CD14-positive monocyte (primary cell): ENCODE measurements around the gene ERP27. TPM values are rescaled to one million over a fixed set of nuclear protein-coding genes. Genes with fewer than 3 reads are reported as not detected.

Source experiments
- DNase-seq, 3 donors: peaks; one replicate each; pipeline ENCODE4 v3.0.0-alpha.2; 2011 to 2022
- H2AFZ ChIP-seq: 2 replicates; pipeline ENCODE4 v1.6.0; 2012; ENCODE audit warnings: mild to moderate bottlenecking, low read depth, low read length, inconsistent platforms; ENCODE audit not compliant: insufficient read depth, poor library complexity, severe bottlenecking
- H3K27ac ChIP-seq, 2 donors: 1 replicate in 1 of 2; 2 replicates in 1 of 2; pipeline ENCODE4 v1.5.1; 2012 to 2013; ENCODE audit warnings: low read length in 2 of 2, control low read depth in 1 of 2, inconsistent platforms in 1 of 2, low read depth in 1 of 2, mild to moderate bottlenecking in 1 of 2
- H3K27me3 ChIP-seq, 2 donors: one replicate each; pipeline versions ENCODE4 v1.6.0 to v1.6.1; 2011 to 2013; ENCODE audit warnings: low read length in 2 of 2; ENCODE audit not compliant: control insufficient read depth in 2 of 2, insufficient read depth in 2 of 2
- H3K36me3 ChIP-seq, 2 donors: replicated peaks in 1 of 2; 1 replicate in 1 of 2; 2 replicates in 1 of 2; pipeline versions ENCODE4 v1.5.1 to v1.6.1; 2012 to 2013; ENCODE audit warnings: low read length in 2 of 2, control low read depth in 1 of 2, inconsistent platforms in 1 of 2, mild to moderate bottlenecking in 1 of 2; ENCODE audit not compliant: insufficient read depth in 2 of 2, control insufficient read depth in 1 of 2
- H3K4me1 ChIP-seq, 2 donors: 1 replicate in 1 of 2; 2 replicates in 1 of 2; pipeline versions ENCODE4 v1.5.1 to v1.6.1; 2012 to 2013; ENCODE audit warnings: low read length in 2 of 2, control low read depth in 1 of 2, inconsistent platforms in 1 of 2, mild to moderate bottlenecking in 1 of 2, moderate library complexity in 1 of 2; ENCODE audit not compliant: insufficient read depth in 2 of 2, control insufficient read depth in 1 of 2
- H3K4me2 ChIP-seq: replicated peaks from 2 replicates; pipeline ENCODE3; 2012; ENCODE audit warnings: low read length, moderate library complexity, mild to moderate bottlenecking; ENCODE audit not compliant: poor library complexity, severe bottlenecking; ENCODE audit errors: extremely low read depth
- H3K4me3 ChIP-seq, 3 experiments: fragments of 200-600 bp in 1 of 3; sonication (generic) in 1 of 3; replicated peaks in 1 of 3; 1 replicate in 2 of 3; 2 replicates in 1 of 3; pipeline ENCODE4 v1.5.1; 2011 to 2013; ENCODE audit warnings: low read length in 3 of 3, mild to moderate bottlenecking in 3 of 3, control low read depth in 2 of 3, low read depth in 2 of 3, inconsistent platforms in 1 of 3, moderate library complexity in 1 of 3
- H3K79me2 ChIP-seq: 2 replicates; pipeline ENCODE4 v1.6.0; 2012; ENCODE audit warnings: mild to moderate bottlenecking, control low read depth, inconsistent platforms, low read length, moderate library complexity; ENCODE audit not compliant: insufficient read depth
- H3K9ac ChIP-seq: 2 replicates; pipeline ENCODE4 v1.6.0; 2017; ENCODE audit warnings: low read length, mild to moderate bottlenecking; ENCODE audit not compliant: insufficient read depth, poor library complexity, severe bottlenecking
- H3K9me3 ChIP-seq, 2 donors: replicated peaks in 1 of 2; 1 replicate in 1 of 2; 2 replicates in 1 of 2; pipeline versions ENCODE4 v1.5.1 to v1.6.1; 2012 to 2013; ENCODE audit warnings: low read length in 2 of 2, control low read depth in 1 of 2; ENCODE audit not compliant: control insufficient read depth in 1 of 2, insufficient read depth in 1 of 2
- H4K20me1 ChIP-seq: 2 replicates; pipeline ENCODE4 v1.6.0; 2012; ENCODE audit warnings: mild to moderate bottlenecking, low read length, control low read depth, moderate library complexity; ENCODE audit not compliant: insufficient read depth
- H3K27ac Mint-ChIP-seq, 7 donors: one replicate each; pipeline ENCODE4 v1.8.0; 2020; ENCODE audit warnings: mild to moderate bottlenecking in 7 of 7, mixed read lengths in 7 of 7, moderate library complexity in 6 of 7, inconsistent platforms in 2 of 7
- H3K27me3 Mint-ChIP-seq, 3 donors: one replicate each; pipeline ENCODE4 v1.8.0; 2021 to 2022; ENCODE audit warnings: low read depth in 3 of 3, mild to moderate bottlenecking in 3 of 3, mixed read lengths in 3 of 3, moderate library complexity in 3 of 3, inconsistent platforms in 1 of 3
- H3K36me3 Mint-ChIP-seq, 2 donors: one replicate each; pipeline ENCODE4 v1.8.0; 2020; ENCODE audit warnings: mixed read lengths in 2 of 2, inconsistent platforms in 1 of 2, mild to moderate bottlenecking in 1 of 2
- H3K4me1 Mint-ChIP-seq: one replicate; pipeline ENCODE4 v1.8.0; 2020; ENCODE audit warnings: mild to moderate bottlenecking, mixed read lengths
- H3K4me3 Mint-ChIP-seq, 2 donors: one replicate each; pipeline ENCODE4 v1.8.0; 2020; ENCODE audit warnings: mild to moderate bottlenecking in 2 of 2, mixed read lengths in 2 of 2, moderate library complexity in 1 of 2
- H3K9me3 Mint-ChIP-seq, 7 donors: one replicate each; pipeline ENCODE4 v1.8.0; 2020 to 2022; ENCODE audit warnings: mixed read lengths in 7 of 7, mild to moderate bottlenecking in 6 of 7, moderate library complexity in 6 of 7, inconsistent platforms in 2 of 7
- WGBS: methylation state at CpG from one replicate; pipeline ENCODE4 v1.1.5; 2013; ENCODE audit warnings: missing lambda C conversion rate; ENCODE audit not compliant: insufficient coverage; 5-methylcytosine and 5-hydroxymethylcytosine counted together
- intact Hi-C, 2 donors: fragments of 100-400 bp; cut with micrococcal nuclease; formaldehyde crosslinking; loops; one replicate each; pipeline versions ENCODE4 v1.15.0 to v1.15.1; 2023
- polyA plus RNA-seq, 3 donors: library from polyadenylated mRNA; depleted of rRNA in 1 of 3; unstranded in 2 of 3; stranded (reverse) in 1 of 3; fragments of 300-500 nt in 2 of 3; fragments of >200 nt in 1 of 3; fragmentation: Illumina TruSeq in 2 of 3; gene quantifications; 1 replicate in 2 of 3; 2 replicates in 1 of 3; pipeline ENCODE4 v1.2.3, GENCODE V29; 2012 to 2021
- TF ChIP-seq, protein P1 (sequence below): fragments of 200-600 bp; IDR thresholded peaks from one replicate; pipeline ENCODE4 v1.8.0; 2022; ENCODE audit warnings: antibody characterized with exemption, mild to moderate bottlenecking

Gene ERP27
- polyA plus RNA-seq, 3 donors: 2.5 to 7.2 (median 2.5) TPM

DNA sequence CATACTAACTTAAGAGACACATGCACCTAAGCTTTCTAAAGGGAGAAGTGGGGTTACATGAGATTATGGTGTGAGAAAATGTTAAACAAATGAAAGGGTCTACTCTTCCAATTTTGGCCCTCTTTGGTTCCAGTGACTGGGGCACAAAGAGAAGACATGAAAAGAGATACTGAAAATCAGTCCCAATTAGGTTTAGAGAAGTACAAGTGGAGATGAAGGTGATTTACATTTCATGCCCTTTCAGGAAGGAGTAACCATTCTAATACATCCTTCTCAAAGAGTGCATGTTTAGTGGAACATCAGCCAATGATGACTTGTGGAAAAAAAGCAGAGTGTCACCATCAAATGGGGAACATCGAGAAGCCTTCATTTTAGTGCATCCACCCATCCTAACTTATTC is 67.1 kb downstream of the ERP27 start:
- TF ChIP-seq, protein P1, sequence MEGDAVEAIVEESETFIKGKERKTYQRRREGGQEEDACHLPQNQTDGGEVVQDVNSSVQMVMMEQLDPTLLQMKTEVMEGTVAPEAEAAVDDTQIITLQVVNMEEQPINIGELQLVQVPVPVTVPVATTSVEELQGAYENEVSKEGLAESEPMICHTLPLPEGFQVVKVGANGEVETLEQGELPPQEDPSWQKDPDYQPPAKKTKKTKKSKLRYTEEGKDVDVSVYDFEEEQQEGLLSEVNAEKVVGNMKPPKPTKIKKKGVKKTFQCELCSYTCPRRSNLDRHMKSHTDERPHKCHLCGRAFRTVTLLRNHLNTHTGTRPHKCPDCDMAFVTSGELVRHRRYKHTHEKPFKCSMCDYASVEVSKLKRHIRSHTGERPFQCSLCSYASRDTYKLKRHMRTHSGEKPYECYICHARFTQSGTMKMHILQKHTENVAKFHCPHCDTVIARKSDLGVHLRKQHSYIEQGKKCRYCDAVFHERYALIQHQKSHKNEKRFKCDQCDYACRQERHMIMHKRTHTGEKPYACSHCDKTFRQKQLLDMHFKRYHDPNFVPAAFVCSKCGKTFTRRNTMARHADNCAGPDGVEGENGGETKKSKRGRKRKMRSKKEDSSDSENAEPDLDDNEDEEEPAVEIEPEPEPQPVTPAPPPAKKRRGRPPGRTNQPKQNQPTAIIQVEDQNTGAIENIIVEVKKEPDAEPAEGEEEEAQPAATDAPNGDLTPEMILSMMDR: no peak
- Histone ChIP-seq H3K4me2 (no peak overlapping the region), H3K9ac (no peak overlapping the region), H3K9me3 (peaks cover 4 to 18% of the 10 kb centered on the region in 2 donors), H3K4me3 (no peak overlapping the region), H2AFZ (no peak overlapping the region), H3K27ac (no peak overlapping the region), H3K27me3 (no peaks in the 10 kb centered on the region), H3K36me3 (no peaks in the 10 kb centered on the region), H3K4me1 (no peaks in the 10 kb centered on the region), H3K79me2 (no peaks in the 10 kb centered on the region), H4K20me1 (no peaks in the 10 kb centered on the region)
- H3K36me3 Mint-ChIP-seq: no peaks in the 10 kb centered on the region
- H3K4me3 Mint-ChIP-seq: no peak overlapping the region
- no peak for DNase-seq
- no CpG with 5 or more reads among the region's 1 CpG for WGBS
- H3K4me1 Mint-ChIP-seq: peaks cover 3% of the 10 kb centered on the region
- H3K9me3 Mint-ChIP-seq: peaks cover 11 to 19% (median 16%) of the 10 kb centered on the region in 7 donors
- intact Hi-C loops: no loop called here
- no peaks in the 10 kb centered on the region for H3K27me3 Mint-ChIP-seq
- H3K27ac Mint-ChIP-seq: no peak overlapping the region

DNA sequence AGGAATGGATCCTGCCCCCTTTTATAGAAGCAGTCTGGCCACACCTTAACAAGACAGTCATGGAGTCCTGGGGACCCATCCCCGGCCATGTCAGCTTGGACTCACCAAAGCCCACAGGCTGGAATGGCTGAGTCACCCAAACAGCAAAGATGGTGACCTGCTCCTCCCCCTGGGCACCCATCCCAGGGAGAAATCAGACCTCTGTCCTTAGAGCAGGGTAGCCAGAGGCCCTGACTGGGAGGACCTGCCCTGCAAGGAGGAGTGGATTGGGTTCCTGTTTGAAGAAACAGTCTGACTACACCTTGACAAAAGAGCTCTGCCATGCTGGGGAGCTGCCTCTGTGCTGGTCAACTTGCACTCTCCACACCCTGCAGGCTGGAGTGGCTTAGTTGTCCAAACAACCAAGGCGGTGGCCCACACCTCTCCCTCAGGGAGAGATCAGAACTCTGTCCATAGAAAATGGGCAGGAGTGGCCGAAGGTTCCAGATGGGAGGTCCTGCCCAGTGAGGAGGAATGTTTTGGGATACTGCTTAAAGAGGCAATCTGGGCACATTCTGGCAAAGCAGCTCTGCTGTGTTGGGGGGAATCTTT is 69.3 kb downstream of the ERP27 start:
- Histone ChIP-seq H3K4me1 (no peaks in the 10 kb centered on the region), H3K27me3 (no peaks in the 10 kb centered on the region), H4K20me1 (no peaks in the 10 kb centered on the region), H3K4me3 (no peak overlapping the region), H3K27ac (no peak overlapping the region), H3K9ac (no peak overlapping the region), H3K79me2 (no peaks in the 10 kb centered on the region), H3K4me2 (no peak overlapping the region), H3K9me3 (peaks cover 4 to 18% of the 10 kb centered on the region in 2 donors), H2AFZ (no peak overlapping the region), H3K36me3 (no peaks in the 10 kb centered on the region)
- Mint-ChIP-seq H3K4me1 (peaks cover 3% of the 10 kb centered on the region), H3K36me3 (no peaks in the 10 kb centered on the region), H3K9me3 (peaks cover 11 to 27% (median 19%) of the 10 kb centered on the region in 7 donors), H3K27ac (no peak overlapping the region), H3K4me3 (no peak overlapping the region), H3K27me3 (no peaks in the 10 kb centered on the region)
- 100% methylated on average over 2 of the region's 3 CpGs for WGBS
- TF ChIP-seq, protein P1: no peak
- intact Hi-C loops: no loop called here
- no peak for DNase-seq

Other genes with a start within 250 kb of the ERP27 start
- under 1 TPM; 0.04 to 0.14 (median 0.10) TPM for gene GUCY2C, start 241.9 kb downstream of the ERP27 start, polyA plus RNA-seq
- 10 to 100 TPM; 20.5 to 46.2 (median 29.2) TPM for gene WBP11, start 135.1 kb downstream of the ERP27 start, polyA plus RNA-seq
- under 1 TPM in 2 of 3 donors, not detected in 1; 0.11 to 0.46 TPM for gene C12orf60, start 134.9 kb downstream of the ERP27 start, polyA plus RNA-seq
- under 1 TPM in 1 of 3 donors, not detected in 2; 0.11 TPM for gene SMCO3, start 124.4 kb downstream of the ERP27 start, polyA plus RNA-seq
- not detected for gene ART4, start 95.0 kb downstream of the ERP27 start, polyA plus RNA-seq
- not detected for gene MGP, start 52.7 kb downstream of the ERP27 start, polyA plus RNA-seq
- gene ARHGDIB, start 23.1 kb upstream of the ERP27 start, polyA plus RNA-seq: 1,000 to 10,000 TPM; 1,199 to 2,228 (median 1,854) TPM
- under 1 TPM in 2 of 3 donors, not detected in 1; 0.33 to 0.56 TPM for gene PDE6H, start 34.5 kb upstream of the ERP27 start, polyA plus RNA-seq